ENCODE measurements around the gene ACLY. TPM values are rescaled to one million over a fixed set of nuclear protein-coding genes. Genes with fewer than 3 reads are reported as not detected.

The ACLY gene
- total RNA-seq, 1 experiment from 2014 or later = 173 TPM

- no peak overlapping the region for H3K9ac ChIP-seq (ENCODE audit: low read length)
- H4K20me1 ChIP-seq (ENCODE audit: insufficient read depth, low read depth, low read length) = no peaks in the 10 kb centered on the region
- H3K79me2 ChIP-seq (ENCODE audit: low read length) = no peaks in the 10 kb centered on the region
- peaks cover 7% of the 10 kb centered on the region for H3K4me1 ChIP-seq (ENCODE audit: low read length)
- H3K36me3 ChIP-seq (ENCODE audit: insufficient read depth, low read length) = no peaks in the 10 kb centered on the region
- no peak overlapping the region for H3K4me2 ChIP-seq (ENCODE audit: low read depth, low read length, poor library complexity, severe bottlenecking)
- H2AFZ ChIP-seq (ENCODE audit: low read length) = no peak overlapping the region
- no peaks in the 10 kb centered on the region for H3K27me3 ChIP-seq (ENCODE audit: low read length)
- no peaks in the 10 kb centered on the region for H3K9me2 ChIP-seq (replicated peaks; ENCODE audit: insufficient read depth, low read length)
- H3K9me3 ChIP-seq (ENCODE audit: low read length) = no peaks in the 10 kb centered on the region
- no peak overlapping the region for H3K4me3 ChIP-seq (ENCODE audit: low read length)
- H3K27ac ChIP-seq (ENCODE audit: low read length) = no peak overlapping the region
- no peak for DNase-seq
Measured at GRCh38 chr17:41818024-41818423, 100.7 kb downstream of the ACLY start.

Small RNAs within 50 kb of the gene (small RNA-seq; reads per million reads assigned to genes)
- gene AC125257.2 = not detected

Other genes starting within 250 kb of the ACLY start
- 101 and 172 TPM in 2 replicates for gene EIF1, start 230.1 kb downstream of the ACLY start, total RNA-seq (2014; rRNA removed; shearing (Covaris generic); ENCODE audit: low replicate concordance)
- not detected in 2 replicates for gene GAST, start 206.6 kb downstream of the ACLY start, total RNA-seq (2014; rRNA removed; shearing (Covaris generic); ENCODE audit: low replicate concordance)
- gene HAP1, start 184.3 kb downstream of the ACLY start, total RNA-seq (2014; rRNA removed; shearing (Covaris generic); ENCODE audit: low replicate concordance) = 0.04 and 0.48 TPM in 2 replicates
- gene JUP, start 132.2 kb downstream of the ACLY start, total RNA-seq (2014; rRNA removed; shearing (Covaris generic); ENCODE audit: low replicate concordance) = 102 and 133 TPM in 2 replicates
- 0.61 TPM in 1 of 2 replicates, not detected in the other for gene P3H4, start 107.0 kb downstream of the ACLY start, total RNA-seq (2014; rRNA removed; shearing (Covaris generic); ENCODE audit: low replicate concordance)
- gene FKBP10, start 105.9 kb downstream of the ACLY start, total RNA-seq (2014; rRNA removed; shearing (Covaris generic); ENCODE audit: low replicate concordance) = 0.54 and 1.9 TPM in 2 replicates
- gene NT5C3B, start 82.7 kb downstream of the ACLY start, total RNA-seq (2014; rRNA removed; shearing (Covaris generic); ENCODE audit: low replicate concordance) = 10.5 and 17.8 TPM in 2 replicates
- gene KLHL10, start 81.1 kb downstream of the ACLY start, total RNA-seq (2014; rRNA removed; shearing (Covaris generic); ENCODE audit: low replicate concordance) = 0.29 TPM in 1 of 2 replicates, not detected in the other
- 14.3 and 19.0 TPM in 2 replicates for gene KLHL11, start 53.5 kb downstream of the ACLY start, total RNA-seq (2014; rRNA removed; shearing (Covaris generic); ENCODE audit: low replicate concordance)
- gene ODAD4, start 11.7 kb upstream of the ACLY start, total RNA-seq (2014; rRNA removed; shearing (Covaris generic); ENCODE audit: low replicate concordance) = 0.67 and 1.0 TPM in 2 replicates
- 41.3 and 79.1 TPM in 2 replicates for gene CNP, start 47.8 kb upstream of the ACLY start, total RNA-seq (2014; rRNA removed; shearing (Covaris generic); ENCODE audit: low replicate concordance)
- 56.1 and 64.1 TPM in 2 replicates for gene DNAJC7, start 98.5 kb upstream of the ACLY start, total RNA-seq (2014; rRNA removed; shearing (Covaris generic); ENCODE audit: low replicate concordance)
- gene NKIRAS2, start 101.1 kb upstream of the ACLY start, total RNA-seq (2014; rRNA removed; shearing (Covaris generic); ENCODE audit: low replicate concordance) = 28.4 and 44.9 TPM in 2 replicates
- not detected in 2 replicates for gene C17orf113, start 131.7 kb upstream of the ACLY start, total RNA-seq (2014; rRNA removed; shearing (Covaris generic); ENCODE audit: low replicate concordance)
- not detected in 2 replicates for gene ZNF385C, start 179.5 kb upstream of the ACLY start, total RNA-seq (2014; rRNA removed; shearing (Covaris generic); ENCODE audit: low replicate concordance)
- 12.6 and 20.3 TPM in 2 replicates for gene DHX58, start 193.8 kb upstream of the ACLY start, total RNA-seq (2014; rRNA removed; shearing (Covaris generic); ENCODE audit: low replicate concordance)
- gene KAT2A, start 202.4 kb upstream of the ACLY start, total RNA-seq (2014; rRNA removed; shearing (Covaris generic); ENCODE audit: low replicate concordance) = 26.7 and 34.6 TPM in 2 replicates
- 0.29 and 0.37 TPM in 2 replicates for gene HSPB9, start 203.9 kb upstream of the ACLY start, total RNA-seq (2014; rRNA removed; shearing (Covaris generic); ENCODE audit: low replicate concordance)
- 56.9 and 59.5 TPM in 2 replicates for gene RAB5C, start 236.0 kb upstream of the ACLY start, total RNA-seq (2014; rRNA removed; shearing (Covaris generic); ENCODE audit: low replicate concordance)